ENCODE results near the gene ANO6. TPM values are rescaled to one million over a fixed set of nuclear protein-coding genes. Genes with fewer than 3 reads are reported as not detected.

ANO6 gene
- total RNA-seq, 4 donors from 2014 or later, result 117 to 224 (median 170) TPM

DNA sequence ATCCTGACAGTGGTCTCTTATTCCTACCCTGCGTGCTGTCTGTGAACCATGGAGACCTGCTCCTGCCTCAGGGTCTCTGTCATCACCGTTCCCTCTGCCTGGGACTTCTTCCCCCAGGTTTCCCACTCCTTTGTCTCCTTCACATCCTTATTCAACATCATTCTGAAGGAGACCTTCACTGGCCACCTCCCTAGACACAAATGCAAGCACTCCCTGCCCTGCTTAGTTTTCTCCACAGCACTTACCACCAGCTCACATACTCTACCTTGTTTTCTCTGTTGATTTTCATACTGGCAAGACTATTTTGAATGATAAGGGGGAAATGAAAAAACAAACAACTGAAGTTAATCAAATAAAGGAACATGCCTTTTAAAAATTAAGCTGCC lies 192.8 kb downstream of the ANO6 start:
- Histone ChIP-seq H3K27me3 (no peaks in the 10 kb centered on the region), H3K4me1 (peaks cover 0 to 19% (median 0%) of the 10 kb centered on the region in 3 donors), H3K36me3 (peaks cover 4 to 90% of the 10 kb centered on the region in 2 donors), H3K4me3 (no peak overlapping the region), H3K27ac (no peak overlapping the region), H3K9me3 (no peaks in the 10 kb centered on the region)
- WGBS, 2 donors (ENCODE audit: low coverage in 1 of 2), result 94% methylated on average over 2 of the region's 2 CpGs; no CpG with 5 or more reads in 1 of the 2 donors
- TF ChIP-seq POLR2AphosphoS5 (IDR thresholded peaks at IDR 0.05) (no peak), EP300 (IDR thresholded peaks at IDR 0.05) (no peak), POLR2A (IDR thresholded peaks at IDR 0.05) (no peak)
- TF ChIP-seq, protein P1, sequence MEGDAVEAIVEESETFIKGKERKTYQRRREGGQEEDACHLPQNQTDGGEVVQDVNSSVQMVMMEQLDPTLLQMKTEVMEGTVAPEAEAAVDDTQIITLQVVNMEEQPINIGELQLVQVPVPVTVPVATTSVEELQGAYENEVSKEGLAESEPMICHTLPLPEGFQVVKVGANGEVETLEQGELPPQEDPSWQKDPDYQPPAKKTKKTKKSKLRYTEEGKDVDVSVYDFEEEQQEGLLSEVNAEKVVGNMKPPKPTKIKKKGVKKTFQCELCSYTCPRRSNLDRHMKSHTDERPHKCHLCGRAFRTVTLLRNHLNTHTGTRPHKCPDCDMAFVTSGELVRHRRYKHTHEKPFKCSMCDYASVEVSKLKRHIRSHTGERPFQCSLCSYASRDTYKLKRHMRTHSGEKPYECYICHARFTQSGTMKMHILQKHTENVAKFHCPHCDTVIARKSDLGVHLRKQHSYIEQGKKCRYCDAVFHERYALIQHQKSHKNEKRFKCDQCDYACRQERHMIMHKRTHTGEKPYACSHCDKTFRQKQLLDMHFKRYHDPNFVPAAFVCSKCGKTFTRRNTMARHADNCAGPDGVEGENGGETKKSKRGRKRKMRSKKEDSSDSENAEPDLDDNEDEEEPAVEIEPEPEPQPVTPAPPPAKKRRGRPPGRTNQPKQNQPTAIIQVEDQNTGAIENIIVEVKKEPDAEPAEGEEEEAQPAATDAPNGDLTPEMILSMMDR (IDR thresholded peaks at IDR 0.05), result no peak
- ATAC-seq, result no peak

DNA sequence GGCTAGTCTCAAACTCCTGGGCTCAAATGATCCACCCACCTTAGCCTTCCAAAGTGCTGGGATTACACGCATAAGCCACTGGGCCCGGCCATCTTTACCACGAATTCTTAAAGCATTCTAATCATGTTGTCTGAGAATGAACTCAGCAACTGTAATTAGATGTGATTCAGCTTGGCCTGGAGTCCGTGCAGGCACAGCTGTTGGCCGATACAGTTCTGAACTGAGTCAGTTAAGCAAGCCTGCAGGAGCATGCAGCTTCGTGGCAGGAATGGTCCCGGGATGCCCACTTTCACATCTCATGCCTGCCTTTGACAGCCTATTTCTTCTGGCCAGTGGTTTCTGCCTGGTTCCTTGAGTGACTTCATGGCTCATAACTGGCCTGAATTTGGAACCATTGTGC lies 194.1 kb downstream of the ANO6 start:
- 78 to 100% methylated on average over 1 to 4 of the region's 7 CpGs for WGBS, 2 donors (ENCODE audit: low coverage in 1 of 2)
- Histone ChIP-seq H3K4me1 (peaks cover 0 to 11% (median 0%) of the 10 kb centered on the region in 3 donors), H3K27ac (no peak overlapping the region), H3K27me3 (no peaks in the 10 kb centered on the region), H3K9me3 (no peaks in the 10 kb centered on the region), H3K4me3 (no peak overlapping the region), H3K36me3 (peaks cover 4 to 90% of the 10 kb centered on the region in 2 donors)
- ATAC-seq, result no peak
- TF ChIP-seq POLR2A (IDR thresholded peaks at IDR 0.05) (no peak), POLR2AphosphoS5 (IDR thresholded peaks at IDR 0.05) (no peak), EP300 (IDR thresholded peaks at IDR 0.05) (no peak)
- TF ChIP-seq, protein P1 (IDR thresholded peaks at IDR 0.05), result no peak

DNA sequence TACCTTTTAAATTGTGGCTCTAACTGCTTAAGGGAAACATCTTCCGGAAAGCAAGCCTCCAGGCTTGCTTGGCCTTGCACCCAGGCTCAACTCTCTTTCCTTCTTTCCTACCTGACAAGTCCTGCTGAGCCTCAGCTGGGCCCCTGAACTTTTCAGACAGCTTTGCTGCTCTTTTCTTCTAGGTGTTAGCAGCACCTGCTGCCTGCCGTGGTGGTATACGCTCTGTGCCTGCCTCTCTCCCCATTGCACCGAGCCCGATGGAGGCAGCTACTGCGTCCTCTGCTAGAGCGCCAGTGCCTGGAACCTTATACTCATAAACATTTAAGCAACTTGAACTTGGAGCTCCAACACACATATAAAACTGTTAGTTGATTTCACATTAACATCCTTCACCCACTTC lies 195.7 kb downstream of the ANO6 start:
- Histone ChIP-seq H3K4me1 (peaks cover 0 to 9% (median 0%) of the 10 kb centered on the region in 3 donors), H3K27ac (no peak overlapping the region), H3K9me3 (no peaks in the 10 kb centered on the region), H3K27me3 (no peaks in the 10 kb centered on the region), H3K36me3 (peaks cover 4 to 96% of the 10 kb centered on the region in 2 donors), H3K4me3 (no peak overlapping the region)
- no peak for ATAC-seq
- WGBS, 2 donors (ENCODE audit: low coverage in 1 of 2), result 96 to 100% methylated on average over 1 to 7 of the region's 7 CpGs
- no peak for TF ChIP-seq EP300 (IDR thresholded peaks at IDR 0.05)
- TF ChIP-seq, protein P1 (IDR thresholded peaks at IDR 0.05), result no peak

DNA sequence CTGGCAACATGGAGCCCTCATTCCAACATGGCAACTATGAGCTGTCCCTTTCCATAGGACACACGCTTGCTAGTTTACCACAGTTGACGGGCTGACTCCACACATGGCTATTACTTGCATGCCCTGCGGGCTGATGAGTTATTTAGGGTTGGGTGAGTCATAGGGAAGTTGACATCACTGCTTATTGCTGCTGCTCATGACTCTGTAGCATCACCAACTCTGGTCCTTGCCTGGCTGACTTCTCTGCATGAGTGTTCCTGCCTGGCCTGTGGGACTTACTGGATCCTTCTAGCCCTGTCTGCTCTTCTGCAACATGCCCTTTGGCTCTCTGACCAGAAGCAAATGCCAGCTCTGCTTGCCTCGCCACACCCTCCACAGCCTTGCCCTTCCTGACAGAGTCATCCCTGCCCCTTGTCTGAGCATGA lies 199.5 kb downstream of the ANO6 start:
- Histone ChIP-seq H3K4me3 (no peak overlapping the region), H3K4me1 (no peaks in the 10 kb centered on the region), H3K9me3 (no peaks in the 10 kb centered on the region), H3K27ac (no peak overlapping the region), H3K36me3 (peaks cover 0 to 91% of the 10 kb centered on the region in 2 donors), H3K27me3 (no peaks in the 10 kb centered on the region)
- WGBS, 2 donors (ENCODE audit: low coverage in 1 of 2), result 37 to 45% methylated on average over 3 to 4 of the region's 4 CpGs
- peak; percentile 71 for TF ChIP-seq POLR2AphosphoS5 (IDR thresholded peaks at IDR 0.05)
- TF ChIP-seq, protein P1 (IDR thresholded peaks at IDR 0.05), result no peak
- ATAC-seq, result peak; percentile 80

DNA sequence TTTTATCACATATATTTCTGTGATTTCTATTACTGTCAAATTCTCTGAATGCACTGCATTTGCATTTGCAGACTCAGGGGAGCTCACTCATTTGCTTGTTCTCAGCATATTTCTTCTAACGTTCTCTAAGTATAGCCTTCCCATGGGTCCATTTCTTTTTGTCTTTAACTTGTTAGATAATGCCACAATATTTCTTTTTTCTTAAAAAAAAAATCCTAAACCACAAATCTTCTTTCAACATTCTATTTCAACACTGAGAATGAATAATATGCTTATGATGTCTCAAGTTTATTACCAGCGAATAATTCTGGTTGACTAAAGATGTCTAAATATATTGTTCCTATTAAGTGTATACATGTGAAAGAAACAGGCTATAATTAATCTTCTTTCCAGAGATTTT lies 200.2 kb downstream of the ANO6 start:
- 63 to 67% methylated on average over 2 of the region's 2 CpGs for WGBS, 2 donors (ENCODE audit: low coverage in 1 of 2)
- H3K27me3 ChIP-seq, result no peaks in the 10 kb centered on the region
- H3K36me3 ChIP-seq, result peaks cover 0 to 91% of the 10 kb centered on the region in 2 donors
- H3K4me3 ChIP-seq, result no peak overlapping the region
- H3K9me3 ChIP-seq, result no peaks in the 10 kb centered on the region
- ATAC-seq, result no peak
- no peaks in the 10 kb centered on the region for H3K4me1 ChIP-seq
- TF ChIP-seq EP300 (IDR thresholded peaks at IDR 0.05), result no peak
- no peak for TF ChIP-seq POLR2AphosphoS5 (IDR thresholded peaks at IDR 0.05)
- H3K27ac ChIP-seq, result no peak overlapping the region
